ENCODE measurements around the gene ZNF764. TPM values are rescaled to one million over a fixed set of nuclear protein-coding genes. Genes with fewer than 3 reads are reported as not detected.
A peak's percentile ranks its signal among the peaks of the same experiment; 100 is the strongest.

The ZNF764 gene
- total RNA-seq: 1 to 10 TPM; 4.0 to 8.2 (median 7.5) TPM

- Histone ChIP-seq H3K4me3 (peak within 1 kb of the TSS; percentile 83 to 89 (median 87)), H3K27me3 (no peaks in the 10 kb centered on the region), H3K36me3 (peaks cover 7% of the 10 kb centered on the region), H3K9me3 (no peaks in the 10 kb centered on the region), H3K27ac (peak within 1 kb of the TSS; percentile 94 to 97), H3K4me1 (no peaks in the 10 kb centered on the region)
- TF ChIP-seq POLR2AphosphoS5 (IDR thresholded peaks at IDR 0.05) (peak; percentile 62 to 79 (median 64)), POLR2A (IDR thresholded peaks at IDR 0.05) (no peak)
- intact Hi-C loops (cut with DNase I; ENCODE audit: low total_unique reads): no loop called here
- peak; percentile 98 to 99 for DNase-seq (ENCODE audit: low spot score in 2 of 2)
These were observed at the start of gene ZNF764 for GRCh38 chr16:30557957-30558788. Gene ZNF764 (minus strand): TSS chr16:30558374. CDS start chr16:30558182, 192 bp downstream.

- no peak for TF ChIP-seq POLR2AphosphoS5 (IDR thresholded peaks at IDR 0.05)
- no peak for TF ChIP-seq CTCF (IDR thresholded peaks at IDR 0.05)
- no peak for TF ChIP-seq POLR2A (IDR thresholded peaks at IDR 0.05)
- Histone ChIP-seq H3K27me3 (no peaks in the 10 kb centered on the region), H3K36me3 (peaks cover 12% of the 10 kb centered on the region), H3K27ac (no peak overlapping the region), H3K9me3 (no peaks in the 10 kb centered on the region), H3K4me3 (no peak overlapping the region), H3K4me1 (no peaks in the 10 kb centered on the region)
- DNase-seq (ENCODE audit: low spot score in 2 of 2): no peak
- intact Hi-C loops (cut with DNase I; ENCODE audit: low total_unique reads): no loop called here
These were observed 47.8 kb upstream of the ZNF764 start for GRCh38 chr16:30606004-30606403.

- Histone ChIP-seq H3K4me3 (no peak overlapping the region), H3K27me3 (no peaks in the 10 kb centered on the region), H3K9me3 (no peaks in the 10 kb centered on the region), H3K27ac (no peak overlapping the region), H3K4me1 (no peaks in the 10 kb centered on the region), H3K36me3 (peaks cover 12% of the 10 kb centered on the region)
- DNase-seq (ENCODE audit: low spot score in 2 of 2): no peak
- intact Hi-C loops (cut with DNase I; ENCODE audit: low total_unique reads): no loop called here
- no peak for TF ChIP-seq CTCF (IDR thresholded peaks at IDR 0.05)
- TF ChIP-seq POLR2AphosphoS5 (IDR thresholded peaks at IDR 0.05): no peak
- TF ChIP-seq POLR2A (IDR thresholded peaks at IDR 0.05): no peak
These were observed 47.0 kb upstream of the ZNF764 start for GRCh38 chr16:30605158-30605557.

- Histone ChIP-seq H3K36me3 (peaks cover 12% of the 10 kb centered on the region), H3K4me3 (no peak overlapping the region)
- TF ChIP-seq POLR2AphosphoS5 (IDR thresholded peaks at IDR 0.05) (no peak), CTCF (IDR thresholded peaks at IDR 0.05) (no peak), POLR2A (IDR thresholded peaks at IDR 0.05) (no peak)
These were observed 46.3 kb upstream of the ZNF764 start for GRCh38 chr16:30604316-30604947.

GRCh38 chr16:30603945-30604315 lies 45.8 kb upstream of the ZNF764 start:
- Histone ChIP-seq H3K36me3 (peaks cover 12% of the 10 kb centered on the region), H3K9me3 (no peaks in the 10 kb centered on the region), H3K4me3 (no peak overlapping the region), H3K27me3 (no peaks in the 10 kb centered on the region), H3K4me1 (no peaks in the 10 kb centered on the region), H3K27ac (no peak overlapping the region)
- DNase-seq (ENCODE audit: low spot score in 2 of 2): no peak
- TF ChIP-seq CTCF (IDR thresholded peaks at IDR 0.05) (no peak), POLR2A (IDR thresholded peaks at IDR 0.05) (no peak), POLR2AphosphoS5 (IDR thresholded peaks at IDR 0.05) (no peak)
- intact Hi-C loops (cut with DNase I; ENCODE audit: low total_unique reads): no loop called here

More at GRCh38 chr16:30604316-30604947, 46.3 kb upstream of the ZNF764 start:
- Histone ChIP-seq H3K9me3 (no peaks in the 10 kb centered on the region), H3K4me1 (no peaks in the 10 kb centered on the region), H3K27ac (no peak overlapping the region), H3K27me3 (no peaks in the 10 kb centered on the region)
- no peak for DNase-seq (ENCODE audit: low spot score in 2 of 2)
- intact Hi-C loops (cut with DNase I; ENCODE audit: low total_unique reads): no loop called here
